LNCaP clone FGC (cell line): ENCODE data around the gene BOK.
A peak's percentile ranks its signal among the peaks of the same experiment; 100 is the strongest.

Experiments used
- DNase-seq: peaks from one replicate; pipeline ENCODE4 v3.0.0-alpha.2; 2011; ENCODE audit warnings: low read depth
- H3K4me3 ChIP-seq: 2 replicates; pipeline ENCODE4 v1.5.1; 2011; ENCODE audit warnings: mild to moderate bottlenecking, low read depth, low read length, control low read depth
- CTCF ChIP-seq: IDR thresholded peaks from 2 replicates; pipeline ENCODE4 v1.5.1; 2012; ENCODE audit warnings: mild to moderate bottlenecking; ENCODE audit not compliant: control insufficient read depth, insufficient read depth; ENCODE audit errors: extremely low read depth

BOK gene

GRCh38 chr2:241558532-241559322, at the start of gene BOK:
Gene BOK (plus strand): TSS chr2:241558745. CDS start chr2:241559484, 739 bp downstream.
- no peak for TF ChIP-seq CTCF
- peak within 1 kb of the TSS; percentile 54 for H3K4me3 ChIP-seq
- DNase-seq, result no peak

- H3K4me3 ChIP-seq, result peak overlapping the region; percentile 62
- TF ChIP-seq CTCF, result no peak
- DNase-seq, result no peak
These were observed 49.3 kb upstream of the BOK start for GRCh38 chr2:241509155-241509784.

- H3K4me3 ChIP-seq, result no peak overlapping the region
- no peak for TF ChIP-seq CTCF
- DNase-seq, result no peak
These were observed 47.3 kb upstream of the BOK start for GRCh38 chr2:241511091-241511741.

- TF ChIP-seq CTCF, result no peak
- no peak for DNase-seq
- no peak overlapping the region for H3K4me3 ChIP-seq
These were observed 44.0 kb upstream of the BOK start for GRCh38 chr2:241514553-241514952.

GRCh38 chr2:241514986-241515737, 43.4 kb upstream of the BOK start:
- H3K4me3 ChIP-seq, result no peak overlapping the region
- DNase-seq, result no peak
- TF ChIP-seq CTCF, result no peak

GRCh38 chr2:241516520-241516965, 42.0 kb upstream of the BOK start:
- DNase-seq, result no peak
- H3K4me3 ChIP-seq, result no peak overlapping the region
- no peak for TF ChIP-seq CTCF
